ENCODE results near the gene BCL11A.

Gene BCL11A

GRCh38 chr2:60597346-60597745, 43.9 kb upstream of the BCL11A start:
- H3K14ac ChIP-seq (ENCODE audit: low read length in 2 of 2): no peak overlapping the region
- H2AFZ ChIP-seq (ENCODE audit: low read depth, low read length): no peak overlapping the region
- H4K8ac ChIP-seq (ENCODE audit: low read length): no peak overlapping the region
- no peak overlapping the region for H2BK5ac ChIP-seq (ENCODE audit: low read depth, low read length, poor library complexity, severe bottlenecking)
- H2BK120ac ChIP-seq (ENCODE audit: low read depth, low read length): no peak overlapping the region
- no peak for DNase-seq
- H2AK5ac ChIP-seq (ENCODE audit: low read length, severe bottlenecking): no peak overlapping the region
- no peak overlapping the region for H4K91ac ChIP-seq (ENCODE audit: low read length)
- no peak overlapping the region for H2BK12ac ChIP-seq (ENCODE audit: low read length in 2 of 2)
- no peak overlapping the region for H3K23ac ChIP-seq (ENCODE audit: low read length in 2 of 2)
- H3K4me1 ChIP-seq (ENCODE audit: control insufficient read depth, insufficient read depth, low read depth, low read length): no peaks in the 10 kb centered on the region
- no peak overlapping the region for H3K4me2 ChIP-seq (ENCODE audit: low read length, poor library complexity, severe bottlenecking)
- no peak overlapping the region for H2BK15ac ChIP-seq (ENCODE audit: low read depth, poor library complexity, severe bottlenecking)
- no peak overlapping the region for H3K4me3 ChIP-seq (ENCODE audit: insufficient read depth in 1 of 2, low read depth in 1 of 2, low read length in 2 of 2)
- no peaks in the 10 kb centered on the region for H3K36me3 ChIP-seq (ENCODE audit: control insufficient read depth in 1 of 2, insufficient read depth in 2 of 2, low read depth in 1 of 2, low read length in 2 of 2)
- H3K27me3 ChIP-seq (ENCODE audit: control insufficient read depth in 1 of 2, insufficient read depth in 1 of 2, low read length in 2 of 2): peaks cover 3% of the 10 kb centered on the region in 2 experiments
- H3K4ac ChIP-seq (ENCODE audit: low read depth in 1 of 2, low read length in 2 of 2): no peak overlapping the region
- no peak overlapping the region for H3K18ac ChIP-seq (ENCODE audit: low read depth in 1 of 2, low read length in 2 of 2)
- H3K9ac ChIP-seq (ENCODE audit: low read length): no peak overlapping the region
- H3K79me1 ChIP-seq (replicated peaks; ENCODE audit: low read length, poor library complexity, severe bottlenecking): no peaks in the 10 kb centered on the region
- H3K9me3 ChIP-seq (ENCODE audit: control insufficient read depth, low read length): peaks cover 10% of the 10 kb centered on the region
- no peak overlapping the region for H3K27ac ChIP-seq (ENCODE audit: low read length, poor library complexity, severe bottlenecking)
- 30% methylated on average over 2 of the region's 2 CpGs for WGBS

GRCh38 chr2:60596411-60596810, 43.0 kb upstream of the BCL11A start:
- Histone ChIP-seq H3K4me2 (ENCODE audit: low read length, poor library complexity, severe bottlenecking) (no peak overlapping the region), H3K14ac (ENCODE audit: low read length in 2 of 2) (no peak overlapping the region), H2BK120ac (ENCODE audit: low read depth, low read length) (no peak overlapping the region), H3K27me3 (ENCODE audit: control insufficient read depth in 1 of 2, insufficient read depth in 1 of 2, low read length in 2 of 2) (peaks cover 3% of the 10 kb centered on the region in 2 experiments), H4K91ac (ENCODE audit: low read length) (no peak overlapping the region), H3K79me1 (replicated peaks; ENCODE audit: low read length, poor library complexity, severe bottlenecking) (no peaks in the 10 kb centered on the region), H3K36me3 (ENCODE audit: control insufficient read depth in 1 of 2, insufficient read depth in 2 of 2, low read depth in 1 of 2, low read length in 2 of 2) (no peaks in the 10 kb centered on the region), H2BK15ac (ENCODE audit: low read depth, poor library complexity, severe bottlenecking) (no peak overlapping the region), H3K23ac (ENCODE audit: low read length in 2 of 2) (no peak overlapping the region), H3K27ac (ENCODE audit: low read length, poor library complexity, severe bottlenecking) (no peak overlapping the region), H3K9ac (ENCODE audit: low read length) (no peak overlapping the region), H3K4ac (ENCODE audit: low read depth in 1 of 2, low read length in 2 of 2) (no peak overlapping the region), H4K8ac (ENCODE audit: low read length) (no peak overlapping the region), H2BK12ac (ENCODE audit: low read length in 2 of 2) (no peak overlapping the region), H2BK5ac (ENCODE audit: low read depth, low read length, poor library complexity, severe bottlenecking) (no peak overlapping the region), H3K18ac (ENCODE audit: low read depth in 1 of 2, low read length in 2 of 2) (no peak overlapping the region), H3K9me3 (ENCODE audit: control insufficient read depth, low read length) (peaks cover 10% of the 10 kb centered on the region), H2AK5ac (ENCODE audit: low read length, severe bottlenecking) (no peak overlapping the region), H3K4me3 (ENCODE audit: insufficient read depth in 1 of 2, low read depth in 1 of 2, low read length in 2 of 2) (no peak overlapping the region), H3K4me1 (ENCODE audit: control insufficient read depth, insufficient read depth, low read depth, low read length) (no peaks in the 10 kb centered on the region), H2AFZ (ENCODE audit: low read depth, low read length) (no peak overlapping the region)
- DNase-seq: no peak
- 79% methylated on average over 2 of the region's 2 CpGs for WGBS

GRCh38 chr2:60595953-60596352, 42.5 kb upstream of the BCL11A start:
- H3K9ac ChIP-seq (ENCODE audit: low read length): no peak overlapping the region
- no peak overlapping the region for H2BK120ac ChIP-seq (ENCODE audit: low read depth, low read length)
- no peak overlapping the region for H3K4me2 ChIP-seq (ENCODE audit: low read length, poor library complexity, severe bottlenecking)
- peaks cover 10% of the 10 kb centered on the region for H3K9me3 ChIP-seq (ENCODE audit: control insufficient read depth, low read length)
- no peak overlapping the region for H4K91ac ChIP-seq (ENCODE audit: low read length)
- no peaks in the 10 kb centered on the region for H3K79me1 ChIP-seq (replicated peaks; ENCODE audit: low read length, poor library complexity, severe bottlenecking)
- H3K23ac ChIP-seq (ENCODE audit: low read length in 2 of 2): no peak overlapping the region
- no peak overlapping the region for H2BK12ac ChIP-seq (ENCODE audit: low read length in 2 of 2)
- no peaks in the 10 kb centered on the region for H3K4me1 ChIP-seq (ENCODE audit: control insufficient read depth, insufficient read depth, low read depth, low read length)
- peaks cover 3% of the 10 kb centered on the region in 2 experiments for H3K27me3 ChIP-seq (ENCODE audit: control insufficient read depth in 1 of 2, insufficient read depth in 1 of 2, low read length in 2 of 2)
- H3K36me3 ChIP-seq (ENCODE audit: control insufficient read depth in 1 of 2, insufficient read depth in 2 of 2, low read depth in 1 of 2, low read length in 2 of 2): no peaks in the 10 kb centered on the region
- no peak overlapping the region for H3K4ac ChIP-seq (ENCODE audit: low read depth in 1 of 2, low read length in 2 of 2)
- no peak overlapping the region for H2BK5ac ChIP-seq (ENCODE audit: low read depth, low read length, poor library complexity, severe bottlenecking)
- no peak overlapping the region for H3K18ac ChIP-seq (ENCODE audit: low read depth in 1 of 2, low read length in 2 of 2)
- 94% methylated on average over 4 of the region's 4 CpGs for WGBS
- H3K4me3 ChIP-seq (ENCODE audit: insufficient read depth in 1 of 2, low read depth in 1 of 2, low read length in 2 of 2): no peak overlapping the region
- no peak overlapping the region for H4K8ac ChIP-seq (ENCODE audit: low read length)
- H3K27ac ChIP-seq (ENCODE audit: low read length, poor library complexity, severe bottlenecking): no peak overlapping the region
- H3K14ac ChIP-seq (ENCODE audit: low read length in 2 of 2): no peak overlapping the region
- no peak for DNase-seq
- no peak overlapping the region for H2BK15ac ChIP-seq (ENCODE audit: low read depth, poor library complexity, severe bottlenecking)
- no peak overlapping the region for H2AFZ ChIP-seq (ENCODE audit: low read depth, low read length)
- no peak overlapping the region for H2AK5ac ChIP-seq (ENCODE audit: low read length, severe bottlenecking)

- Histone ChIP-seq H3K18ac (ENCODE audit: low read depth in 1 of 2, low read length in 2 of 2) (no peak overlapping the region), H4K8ac (ENCODE audit: low read length) (no peak overlapping the region), H3K4me2 (ENCODE audit: low read length, poor library complexity, severe bottlenecking) (no peak overlapping the region), H2AFZ (ENCODE audit: low read depth, low read length) (no peak overlapping the region), H3K14ac (ENCODE audit: low read length in 2 of 2) (no peak overlapping the region), H3K79me1 (replicated peaks; ENCODE audit: low read length, poor library complexity, severe bottlenecking) (no peaks in the 10 kb centered on the region), H3K27me3 (ENCODE audit: control insufficient read depth in 1 of 2, insufficient read depth in 1 of 2, low read length in 2 of 2) (peaks cover 13 to 18% of the 10 kb centered on the region in 2 experiments), H2BK15ac (ENCODE audit: low read depth, poor library complexity, severe bottlenecking) (no peak overlapping the region), H2BK120ac (ENCODE audit: low read depth, low read length) (no peak overlapping the region), H2BK12ac (ENCODE audit: low read length in 2 of 2) (no peak overlapping the region), H3K9ac (ENCODE audit: low read length) (no peak overlapping the region), H3K36me3 (ENCODE audit: control insufficient read depth in 1 of 2, insufficient read depth in 2 of 2, low read depth in 1 of 2, low read length in 2 of 2) (no peaks in the 10 kb centered on the region), H4K91ac (ENCODE audit: low read length) (no peak overlapping the region), H3K4me3 (ENCODE audit: insufficient read depth in 1 of 2, low read depth in 1 of 2, low read length in 2 of 2) (no peak overlapping the region), H3K9me3 (ENCODE audit: control insufficient read depth, low read length) (peaks cover 5% of the 10 kb centered on the region), H3K23ac (ENCODE audit: low read length in 2 of 2) (no peak overlapping the region), H3K27ac (ENCODE audit: low read length, poor library complexity, severe bottlenecking) (no peak overlapping the region), H3K4me1 (ENCODE audit: control insufficient read depth, insufficient read depth, low read depth, low read length) (no peaks in the 10 kb centered on the region), H3K4ac (ENCODE audit: low read depth in 1 of 2, low read length in 2 of 2) (no peak overlapping the region), H2BK5ac (ENCODE audit: low read depth, low read length, poor library complexity, severe bottlenecking) (no peak overlapping the region), H2AK5ac (ENCODE audit: low read length, severe bottlenecking) (no peak overlapping the region)
- no peak for DNase-seq
Measured at GRCh38 chr2:60589104-60589503, 35.6 kb upstream of the BCL11A start.

Measured in mesenchymal stem cell (in vitro differentiated cells and primary cell).